Stimulated activated naive CD4-positive, alpha-beta T cell (primary cell): ENCODE results near the gene SMPDL3A.
"Not testable (repeated sequence)": the region's sequence is repeated elsewhere in the genome, so short reads cannot be mapped to it uniquely, and the experiment has no call there.

ENCODE experiments used
- DNase-seq, 6 experiments: peaks; one replicate each; lab custom pipeline; 2025; lab: John Stamatoyannopoulos, UW

Gene SMPDL3A

GRCh38 chr6:122789182-122790027 lies at the start of gene SMPDL3A:
Gene SMPDL3A, plus strand, starts transcription at chr6:122789258. Its CDS starts 89 bp downstream, at chr6:122789347.
- no peak for DNase-seq

GRCh38 chr6:122740091-122740490 lies 49.0 kb upstream of the SMPDL3A start:
- DNase-seq, result no peak

- DNase-seq, result no peak
Observed at GRCh38 chr6:122740936-122741335, 48.1 kb upstream of the SMPDL3A start.

- not testable (repeated sequence) for DNase-seq
Observed at GRCh38 chr6:122744247-122744646, 44.8 kb upstream of the SMPDL3A start.

GRCh38 chr6:122744856-122745255 lies 44.2 kb upstream of the SMPDL3A start:
- not testable (repeated sequence) for DNase-seq

GRCh38 chr6:122746688-122747087 lies 42.4 kb upstream of the SMPDL3A start:
- DNase-seq, result no peak

GRCh38 chr6:122747573-122747972 lies 41.5 kb upstream of the SMPDL3A start:
- no peak for DNase-seq

GRCh38 chr6:122748945-122749344 lies 40.1 kb upstream of the SMPDL3A start:
- not testable (repeated sequence) for DNase-seq

- DNase-seq, result no peak
Observed at GRCh38 chr6:122749451-122750050, 39.5 kb upstream of the SMPDL3A start.

- DNase-seq, result peak in 1 of 6 experiments; percentile 6
Observed at GRCh38 chr6:122751326-122751725, 37.7 kb upstream of the SMPDL3A start.

- DNase-seq, result no peak
Observed at GRCh38 chr6:122752459-122752858, 36.6 kb upstream of the SMPDL3A start.

- DNase-seq, result no peak
Observed at GRCh38 chr6:122753000-122753687, 35.9 kb upstream of the SMPDL3A start.

- no peak for DNase-seq
Observed at GRCh38 chr6:122753688-122754056, 35.4 kb upstream of the SMPDL3A start.

- DNase-seq, result no peak
Observed at GRCh38 chr6:122754191-122754731, 34.8 kb upstream of the SMPDL3A start.

- no peak for DNase-seq
Observed at GRCh38 chr6:122755901-122756300, 33.2 kb upstream of the SMPDL3A start.

- DNase-seq, result no peak
Observed at GRCh38 chr6:122758927-122759334, 30.1 kb upstream of the SMPDL3A start.

- DNase-seq, result no peak
Observed at GRCh38 chr6:122760330-122760729, 28.7 kb upstream of the SMPDL3A start.

- DNase-seq, result no peak
Observed at GRCh38 chr6:122766256-122766655, 22.8 kb upstream of the SMPDL3A start.

- no peak for DNase-seq
Observed at GRCh38 chr6:122770835-122771601, 18.0 kb upstream of the SMPDL3A start.

- DNase-seq, result no peak
Observed at GRCh38 chr6:122772724-122773415, 16.2 kb upstream of the SMPDL3A start.

- DNase-seq, result no peak
Observed at GRCh38 chr6:122775975-122776374, 13.1 kb upstream of the SMPDL3A start.
